GM10266 (cell line): ENCODE results near the gene AFAP1.

ENCODE experiments used
- DNase-seq: peaks from one replicate; pipeline ENCODE4 v3.0.0; 2012; ENCODE audit errors: extremely low spot score
- CTCF ChIP-seq: IDR thresholded peaks from 2 replicates; pipeline ENCODE4 v1.5.1; 2012; ENCODE audit warnings: mild to moderate bottlenecking, low read depth; ENCODE audit not compliant: control insufficient read depth, insufficient read depth; ENCODE audit errors: missing control alignments

AFAP1 gene

GRCh38 chr4:7753271-7753670, 186.4 kb downstream of the AFAP1 start:
- no peak for TF ChIP-seq CTCF
- DNase-seq, result no peak

DNA sequence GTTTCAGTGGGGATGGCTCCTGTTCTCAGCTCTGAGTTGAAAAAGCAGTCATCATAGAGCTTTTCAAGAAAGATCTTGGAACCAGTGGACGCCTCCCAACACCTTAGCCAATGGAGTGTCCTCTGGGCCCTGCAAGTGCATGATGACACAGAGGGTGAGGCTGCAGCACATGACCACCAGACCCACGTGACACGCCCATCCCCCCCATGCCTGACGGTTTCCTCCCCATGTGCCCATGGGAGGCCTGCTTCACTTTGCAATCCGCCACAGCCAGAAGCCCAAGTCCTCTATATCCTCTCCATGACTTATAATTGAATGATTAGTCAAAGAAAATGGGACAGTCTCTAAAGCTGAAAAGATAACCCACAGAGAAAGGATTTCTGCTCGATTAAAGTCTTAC, 187.0 kb downstream of the AFAP1 start:
- no peak for TF ChIP-seq CTCF
- DNase-seq, result no peak

GRCh38 chr4:7750972-7751371, 188.7 kb downstream of the AFAP1 start:
- DNase-seq, result no peak
- no peak for TF ChIP-seq CTCF

- DNase-seq, result no peak
- no peak for TF ChIP-seq CTCF
Observed at GRCh38 chr4:7750523-7750922, 189.1 kb downstream of the AFAP1 start.

DNA sequence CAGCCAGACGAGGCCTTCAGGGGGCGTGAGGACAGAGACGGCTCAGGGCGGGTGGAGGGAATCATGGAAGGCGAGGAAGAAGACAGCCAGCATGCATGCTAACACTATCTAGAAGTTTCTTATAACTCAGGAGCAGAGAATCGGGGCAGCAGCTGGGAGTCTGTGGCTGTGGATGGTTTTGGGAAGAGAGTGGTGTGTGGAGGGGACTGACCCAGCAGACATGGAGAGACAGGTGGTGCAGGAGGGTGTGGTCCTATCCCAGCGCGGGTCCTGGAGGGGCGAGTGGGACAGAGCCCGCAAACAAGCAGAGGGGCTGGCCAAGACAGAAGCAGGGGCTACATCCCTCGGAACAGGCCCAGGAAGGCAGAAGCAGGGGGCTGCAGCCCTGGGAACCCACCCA, 192.1 kb downstream of the AFAP1 start:
- no peak for DNase-seq
- TF ChIP-seq CTCF, result no peak

DNA sequence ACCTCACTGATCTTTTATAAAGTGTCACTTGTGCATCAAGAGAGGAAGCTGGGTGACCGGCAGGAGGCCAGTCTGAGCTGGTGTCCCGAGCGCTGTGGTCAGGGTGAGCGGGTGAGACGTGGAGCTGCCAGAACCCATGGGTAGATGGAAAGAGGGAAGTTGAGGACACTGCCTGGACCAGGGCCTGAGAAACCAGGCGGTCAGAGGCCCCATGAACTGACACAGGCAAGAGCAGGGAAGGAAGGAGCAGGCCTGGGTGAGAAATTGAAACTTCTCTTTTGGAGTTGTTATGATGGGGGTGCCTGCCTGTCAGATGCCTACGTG, 192.6 kb downstream of the AFAP1 start:
- no peak for DNase-seq
- no peak for TF ChIP-seq CTCF

GRCh38 chr4:7746351-7747061, 193.2 kb downstream of the AFAP1 start:
- TF ChIP-seq CTCF, result no peak
- no peak for DNase-seq
